ENCODE measurements around the gene NME7.

Gene NME7

GRCh38 chr1:169108223-169108622 lies 259.4 kb downstream of the NME7 start:
- FAIRE-seq = no peak

GRCh38 chr1:169107603-169108208 lies 259.9 kb downstream of the NME7 start:
- FAIRE-seq = no peak
- peak; percentile 47 for DNase-seq (ENCODE audit: low spot score)

More at GRCh38 chr1:169108223-169108622, 259.4 kb downstream of the NME7 start:
- no peak for DNase-seq (ENCODE audit: low spot score)

- FAIRE-seq = no peak
- DNase-seq (ENCODE audit: low spot score) = peak; percentile 19
These were observed 260.5 kb downstream of the NME7 start for GRCh38 chr1:169106921-169107602.

- peak; percentile 94 for DNase-seq (ENCODE audit: low spot score)
- no peak for FAIRE-seq
These were observed 261.3 kb downstream of the NME7 start, which contains the start of gene ATP1B1 for GRCh38 chr1:169106095-169106920. Gene ATP1B1, plus strand, starts transcription at chr1:169106690. Its CDS starts 140 bp downstream, at chr1:169106830.

- DNase-seq (ENCODE audit: low spot score) = peak; percentile 84
- no peak for FAIRE-seq
These were observed 262.0 kb downstream of the NME7 start for GRCh38 chr1:169105434-169106094.

GRCh38 chr1:169105087-169105433 lies 262.5 kb downstream of the NME7 start:
- DNase-seq (ENCODE audit: low spot score) (no peak), FAIRE-seq (no peak)

- DNase-seq (ENCODE audit: low spot score) = no peak
These were observed 264.1 kb downstream of the NME7 start for GRCh38 chr1:169103480-169103893.

GRCh38 chr1:169103002-169103401 lies 264.6 kb downstream of the NME7 start:
- no peak for DNase-seq (ENCODE audit: low spot score)
- no peak for FAIRE-seq

More at GRCh38 chr1:169103480-169103893, 264.1 kb downstream of the NME7 start:
- FAIRE-seq = no peak

GRCh38 chr1:169102567-169102966 lies 265.0 kb downstream of the NME7 start:
- DNase-seq (ENCODE audit: low spot score) = peak; percentile 73
- no peak for FAIRE-seq

- DNase-seq (ENCODE audit: low spot score) (no peak), FAIRE-seq (no peak)
These were observed 266.9 kb downstream of the NME7 start for GRCh38 chr1:169100651-169101088.

- FAIRE-seq = no peak
- DNase-seq (ENCODE audit: low spot score) = no peak
These were observed 267.4 kb downstream of the NME7 start for GRCh38 chr1:169100208-169100607.

- no peak for DNase-seq (ENCODE audit: low spot score)
- no peak for FAIRE-seq
These were observed 268.0 kb downstream of the NME7 start for GRCh38 chr1:169099561-169099960.

- DNase-seq (ENCODE audit: low spot score) (no peak), FAIRE-seq (no peak)
These were observed 269.2 kb downstream of the NME7 start for GRCh38 chr1:169098380-169098779.

GRCh38 chr1:169094897-169095569 lies 272.6 kb downstream of the NME7 start:
- DNase-seq (ENCODE audit: low spot score) = no peak
- FAIRE-seq = no peak

GRCh38 chr1:169092399-169092798 lies 275.2 kb downstream of the NME7 start:
- DNase-seq (ENCODE audit: low spot score) (no peak), FAIRE-seq (no peak)

- FAIRE-seq = no peak
- no peak for DNase-seq (ENCODE audit: low spot score)
These were observed 276.1 kb downstream of the NME7 start for GRCh38 chr1:169091480-169091941.

- FAIRE-seq (no peak), DNase-seq (ENCODE audit: low spot score) (no peak)
These were observed 276.7 kb downstream of the NME7 start for GRCh38 chr1:169090900-169091311.

GRCh38 chr1:169090308-169090899 lies 277.2 kb downstream of the NME7 start:
- no peak for FAIRE-seq
- no peak for DNase-seq (ENCODE audit: low spot score)

GRCh38 chr1:169089776-169090175 lies 277.8 kb downstream of the NME7 start:
- DNase-seq (ENCODE audit: low spot score) (no peak), FAIRE-seq (no peak)

- FAIRE-seq = no peak
- no peak for DNase-seq (ENCODE audit: low spot score)
These were observed 279.7 kb downstream of the NME7 start for GRCh38 chr1:169087876-169088275.

All from urothelium cell line (cell line).